Measurements from ENCODE around the gene IPO8. TPM values are rescaled to one million over a fixed set of nuclear protein-coding genes. Genes with fewer than 3 reads are reported as not detected.

IPO8 gene
- total and polyA plus RNA-seq, 2 of the 4 experiments (the other 2 are of a cell fraction) = 11.1 to 31.5 TPM

- H3K4me1 ChIP-seq (ENCODE audit: control insufficient read depth, insufficient read depth, low read length) = peaks cover 2% of the 10 kb centered on the region; the same call in 1 of the 2 replicates
- no peak overlapping the region for H2AK9ac ChIP-seq (replicated peaks; ENCODE audit: low read depth, low read length, poor library complexity)
- H3K9me3 ChIP-seq (ENCODE audit: control insufficient read depth, insufficient read depth, low read length) = no peaks in the 10 kb centered on the region
- peak; percentile 74 for ATAC-seq (ENCODE audit: low read depth)
- in situ Hi-C loops (cut with MboI; ENCODE audit: low sequenced_read_pairs) = no loop called here
- H2AK5ac ChIP-seq (ENCODE audit: low read depth, low read length) = no peak overlapping the region
- no peak overlapping the region for H2BK20ac ChIP-seq (ENCODE audit: low read depth, low read length)
- H3K18ac ChIP-seq (ENCODE audit: low read depth, low read length) = no peak overlapping the region
- DNase-seq = peak; percentile 56
- no peak overlapping the region for H3K9ac ChIP-seq (ENCODE audit: low read depth, low read length)
- no TSS peak for BruUV-seq (replicated peaks)
- no peak overlapping the region for H3K14ac ChIP-seq (replicated peaks; ENCODE audit: low read depth, low read length)
- H4K20me1 ChIP-seq (ENCODE audit: insufficient read depth, low read length) = no peaks in the 10 kb centered on the region
- H2BK5ac ChIP-seq (ENCODE audit: low read depth, low read length, poor library complexity, severe bottlenecking) = no peak overlapping the region
- H2BK15ac ChIP-seq (ENCODE audit: low read depth, low read length) = no peak overlapping the region
- intact Hi-C loops (cut with micrococcal nuclease) = no loop called here
- H4K5ac ChIP-seq (ENCODE audit: low read depth, low read length) = no peak overlapping the region
- no peak overlapping the region for H3K23ac ChIP-seq (ENCODE audit: low read depth, low read length)
- H3K9me1 ChIP-seq (ENCODE audit: insufficient read depth, low read length) = peaks cover 8% of the 10 kb centered on the region
- H3K27me3 ChIP-seq (ENCODE audit: control insufficient read depth, insufficient read depth, low read length) = no peaks in the 10 kb centered on the region
- H4K91ac ChIP-seq (ENCODE audit: insufficient read depth, low read depth, low read length) = no peak overlapping the region
- H3K56ac ChIP-seq (ENCODE audit: extremely low read depth, insufficient read depth, low read length) = no peak overlapping the region
- no peak overlapping the region for H3K4ac ChIP-seq (ENCODE audit: low read depth, low read length)
- no peak overlapping the region for H2BK120ac ChIP-seq (ENCODE audit: low read depth, low read length)
- TF ChIP-seq MAFK (IDR thresholded peaks at IDR 0.05; ENCODE audit: low read depth, low read length) = no peak
- TF ChIP-seq MAZ (IDR thresholded peaks at IDR 0.05; ENCODE audit: borderline replicate concordance, low read depth, low read length) = no peak
- no peak for TF ChIP-seq RFX5 (IDR thresholded peaks at IDR 0.05; ENCODE audit: low read depth, low read length)
- no peak for TF ChIP-seq CHD1 (IDR thresholded peaks at IDR 0.05; ENCODE audit: low read depth, low read length)
- TF ChIP-seq MXI1 (IDR thresholded peaks at IDR 0.05; ENCODE audit: borderline replicate concordance, low read depth, low read length) = no peak
- no peak for TF ChIP-seq CEBPB (IDR thresholded peaks at IDR 0.05; ENCODE audit: low read depth, low read length)
- no peak for TF ChIP-seq FOS (IDR thresholded peaks at IDR 0.05; ENCODE audit: low read depth, low read length)
- no peak for TF ChIP-seq NFE2L2 (IDR thresholded peaks at IDR 0.05; ENCODE audit: low read depth, low read length)
- H3K4me2 ChIP-seq (ENCODE audit: low read depth, low read length) = no peak overlapping the region; the same call in 1 of the 2 replicates
- peaks cover 0 to under 1% of the 10 kb centered on the region in 2 experiments; a peak in 1 of 4 replicates for H3K79me1 ChIP-seq (ENCODE audit: low read depth in 1 of 2, low read length in 2 of 2)
- no peak overlapping the region for H3K4me3 ChIP-seq (ENCODE audit: insufficient read depth, low read depth, low read length)
- peak overlapping the region; percentile 29; the same call in 1 of the 2 replicates for H3K27ac ChIP-seq (ENCODE audit: insufficient read depth, low read length)
- no peak overlapping the region for H2AFZ ChIP-seq (replicated peaks; ENCODE audit: low read length, poor library complexity)
- dilution Hi-C loops (cut with HindIII; ENCODE audit: low sequenced_read_pairs, unreplicated experiment) = no loop called here
- H4K8ac ChIP-seq (ENCODE audit: low read depth in 2 of 2, low read length in 2 of 2) = no peak overlapping the region
- H3K36me3 ChIP-seq (ENCODE audit: control insufficient read depth, insufficient read depth, low read length) = no peaks in the 10 kb centered on the region
- POLR2A ChIA-PET (ENCODE audit: unreplicated experiment) = no interaction called here
- CTCF ChIA-PET = interaction anchor here (0.7 kb wide), 1 partner anchor 10 kb away, joined by 3 read pairs; no protein-coding TSS in a partner anchor
These were observed 5.4 kb upstream of the IPO8 start for GRCh38 chr12:30701056-30701455.

All from IMR-90 (cell line).